ENCODE results near the gene VPS33B. TPM values are rescaled to one million over a fixed set of nuclear protein-coding genes. Genes with fewer than 3 reads are reported as not detected.
"Not testable (repeated sequence)": the region's sequence is repeated elsewhere in the genome, so short reads cannot be mapped to it uniquely, and the experiment has no call there.

Gene VPS33B
- total RNA-seq, 1 experiment from 2014 or later, result 12.6 TPM

DNA sequence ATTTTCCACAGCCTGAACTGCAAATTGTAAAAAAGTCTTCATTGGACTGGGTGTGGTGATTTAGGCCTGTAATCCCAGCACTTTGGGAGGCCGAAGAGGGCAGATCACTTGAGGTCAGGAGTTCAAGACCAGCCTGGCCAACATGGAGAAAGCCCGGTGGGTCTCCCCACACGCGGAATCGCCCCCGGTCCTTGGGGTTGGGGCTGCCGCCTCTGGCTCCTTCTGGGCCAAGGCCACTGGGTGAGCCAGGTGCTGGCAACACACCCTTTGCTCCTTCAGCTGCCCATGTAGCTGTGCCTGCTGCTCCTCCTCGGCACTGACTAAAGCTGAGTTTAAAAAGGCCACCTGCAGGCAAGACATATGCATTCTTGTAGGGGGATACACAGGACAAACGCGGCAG is 9.4 kb upstream of the VPS33B start:
- no peak for DNase-seq (ENCODE audit: low spot score)

DNA sequence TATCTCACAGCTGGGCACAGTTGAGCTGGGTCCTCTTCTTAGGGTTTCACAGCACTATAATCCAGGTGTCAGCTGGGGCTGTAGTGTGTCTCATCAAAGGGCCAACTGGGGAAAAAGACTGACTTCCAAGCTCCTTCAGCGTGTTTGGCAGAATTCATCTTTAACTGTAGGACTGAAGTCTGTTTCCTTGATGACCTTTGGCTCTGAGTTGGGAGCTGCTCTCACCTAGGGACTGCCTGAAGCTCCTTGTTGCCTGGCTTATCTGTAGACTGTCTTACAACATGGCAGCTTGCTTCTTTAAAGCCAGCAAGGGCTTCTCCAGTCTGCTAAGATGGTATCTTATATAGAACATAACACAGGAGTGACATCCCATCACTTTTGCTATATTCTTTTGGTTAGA is 5.3 kb upstream of the VPS33B start:
- no peak for DNase-seq (ENCODE audit: low spot score)

DNA sequence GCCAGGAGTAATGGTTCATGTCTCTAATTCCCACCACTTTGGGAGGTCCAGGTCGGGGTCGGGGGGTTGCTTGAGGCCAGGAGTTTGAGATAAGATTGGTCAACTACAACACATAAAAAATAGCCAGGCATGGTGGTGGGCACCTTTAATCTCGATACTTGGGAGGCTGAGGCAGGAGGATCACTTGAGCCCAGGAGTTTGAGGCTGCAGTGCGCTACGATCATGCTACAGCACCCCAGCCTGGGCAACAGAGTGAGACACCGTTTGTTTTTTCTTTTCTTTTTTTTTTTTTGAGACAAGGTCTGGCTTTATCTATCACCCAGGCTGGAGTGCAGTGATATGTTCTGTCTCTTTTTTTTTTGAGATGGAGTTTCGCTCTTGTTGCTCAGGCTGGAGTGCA is 1.3 kb upstream of the VPS33B start:
- no peak for DNase-seq (ENCODE audit: low spot score)

- DNase-seq (ENCODE audit: low spot score), result no peak
Measured at GRCh38 chr15:91022832-91023129, 387 bp upstream of the VPS33B start.

DNA sequence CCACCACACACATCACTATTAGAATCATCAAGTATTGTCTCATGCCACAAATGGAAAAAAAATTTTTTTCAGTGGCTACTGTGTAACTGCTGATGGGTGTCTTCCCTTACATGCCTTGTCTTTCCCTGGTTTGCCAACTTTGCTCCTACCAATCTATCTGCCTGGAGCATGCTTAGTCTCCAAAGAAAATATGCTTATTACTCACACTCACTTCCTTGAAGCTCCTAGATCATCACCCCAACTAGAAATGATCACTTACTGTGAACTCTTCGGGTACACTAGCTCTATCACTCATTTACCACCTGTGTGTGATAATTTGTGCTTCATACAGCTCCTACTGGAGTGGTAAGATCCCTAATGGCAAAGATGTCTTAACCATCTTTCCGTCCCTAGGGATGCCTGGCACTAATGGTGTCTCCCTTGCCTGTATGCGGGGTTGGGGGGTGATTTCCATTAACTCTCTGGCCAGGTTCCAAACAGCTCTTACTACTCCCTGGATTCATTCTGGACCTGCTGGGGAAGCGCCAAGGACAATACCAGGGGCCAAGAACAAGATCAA is 799 bp downstream of the VPS33B start:
- no peak for DNase-seq (ENCODE audit: low spot score)

- no peak for DNase-seq (ENCODE audit: low spot score)
Measured at GRCh38 chr15:91018158-91018557, 4.2 kb downstream of the VPS33B start.

DNA sequence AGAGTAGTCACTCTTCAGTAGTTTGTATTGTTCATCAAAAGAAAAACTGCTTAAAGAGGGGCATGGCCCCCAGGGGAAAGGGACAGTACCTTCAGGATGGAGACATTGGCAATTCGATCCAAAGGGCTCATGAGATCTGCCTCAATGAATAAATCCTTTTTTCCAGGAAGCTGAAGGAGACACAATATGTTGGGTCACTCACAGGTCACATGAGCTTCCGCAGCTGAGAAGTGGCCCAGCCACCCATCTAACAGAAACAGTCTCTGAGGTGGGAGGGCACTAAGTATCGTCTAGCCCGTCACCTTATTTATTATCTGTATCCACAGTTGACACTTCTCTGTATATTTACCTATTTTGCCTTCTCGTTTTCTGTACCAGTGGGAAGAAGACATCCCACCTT is 4.7 kb downstream of the VPS33B start:
- DNase-seq (ENCODE audit: low spot score), result no peak

DNA sequence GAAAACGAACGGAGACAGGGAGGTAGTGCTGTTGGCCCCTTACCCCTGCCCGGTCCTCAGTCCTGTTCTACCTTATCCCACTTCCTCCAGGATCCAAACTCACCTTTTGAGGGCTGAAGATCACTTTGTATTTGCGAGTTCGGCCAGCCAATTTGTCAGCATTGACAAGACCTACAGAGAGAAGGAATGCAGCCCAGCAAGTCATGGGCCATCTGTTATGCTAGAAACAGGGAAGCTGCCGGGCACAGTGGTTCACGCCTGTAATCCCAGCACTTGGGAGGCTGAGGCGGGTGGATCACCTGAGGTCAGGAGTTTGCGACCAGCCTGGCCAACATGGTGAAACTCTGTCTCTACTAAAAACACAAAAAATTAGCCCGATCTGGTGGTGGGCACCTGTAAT is 8.7 kb downstream of the VPS33B start:
- DNase-seq (ENCODE audit: low spot score), result not testable (repeated sequence)

DNA sequence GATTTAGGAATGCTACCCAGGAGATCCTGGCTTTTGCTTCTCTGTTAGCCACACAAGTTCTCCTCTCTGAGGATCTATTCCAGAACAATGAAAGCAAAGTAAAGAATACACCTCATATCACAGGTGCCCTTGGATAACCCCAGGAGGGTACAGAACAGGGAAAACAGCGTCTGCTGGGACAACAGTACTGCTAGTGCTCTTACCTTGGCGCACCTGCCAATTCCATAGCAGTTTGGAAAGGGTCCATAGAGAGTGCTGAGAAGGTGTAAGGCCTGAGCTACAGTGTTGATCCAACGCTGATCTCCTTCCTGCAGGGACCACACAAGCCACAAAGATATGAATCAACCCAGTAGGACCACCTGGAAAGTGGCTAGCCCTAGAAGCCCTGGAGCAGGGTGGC is 15.1 kb downstream of the VPS33B start:
- DNase-seq (ENCODE audit: low spot score), result no peak

DNA sequence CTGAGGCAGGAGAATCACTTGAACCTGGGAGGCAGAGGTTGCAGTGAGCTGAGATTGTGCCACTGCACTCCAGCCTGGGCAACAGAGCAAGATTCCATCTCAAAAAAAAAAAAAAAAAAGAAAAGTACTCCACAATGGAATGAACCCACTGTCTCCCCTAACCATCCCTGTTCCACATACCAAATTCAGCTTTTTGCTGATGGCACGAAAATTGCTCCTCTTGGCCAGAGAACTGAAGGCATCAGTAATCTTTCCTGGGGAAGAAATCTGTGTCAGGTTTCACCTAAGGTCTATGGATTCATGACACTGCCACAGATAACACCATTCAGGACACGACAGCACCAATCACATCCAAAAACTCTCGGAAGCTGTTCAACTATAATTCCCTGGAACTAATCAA is 21.2 kb downstream of the VPS33B start:
- DNase-seq (ENCODE audit: low spot score), result no peak

DNA sequence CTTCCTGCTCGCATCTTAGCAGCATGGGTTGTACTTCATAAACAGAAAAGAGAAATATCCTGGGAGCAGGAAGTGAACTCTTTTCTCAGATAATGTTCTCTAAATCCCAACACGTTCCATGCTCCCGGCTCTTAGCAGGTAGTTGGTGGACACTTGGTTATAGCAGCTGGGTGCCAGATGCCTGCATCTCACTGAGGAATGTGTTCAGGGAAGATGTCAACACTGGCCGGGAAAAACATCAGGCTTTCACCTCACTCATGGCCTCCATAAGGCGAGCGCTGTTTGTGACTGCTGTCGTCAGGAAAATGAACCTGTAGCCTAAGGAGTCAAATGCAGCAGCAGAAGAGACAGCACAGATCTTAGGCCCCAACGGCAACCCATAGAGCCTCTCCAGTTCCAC is 23.7 kb downstream of the VPS33B start:
- DNase-seq (ENCODE audit: low spot score), result no peak

DNA sequence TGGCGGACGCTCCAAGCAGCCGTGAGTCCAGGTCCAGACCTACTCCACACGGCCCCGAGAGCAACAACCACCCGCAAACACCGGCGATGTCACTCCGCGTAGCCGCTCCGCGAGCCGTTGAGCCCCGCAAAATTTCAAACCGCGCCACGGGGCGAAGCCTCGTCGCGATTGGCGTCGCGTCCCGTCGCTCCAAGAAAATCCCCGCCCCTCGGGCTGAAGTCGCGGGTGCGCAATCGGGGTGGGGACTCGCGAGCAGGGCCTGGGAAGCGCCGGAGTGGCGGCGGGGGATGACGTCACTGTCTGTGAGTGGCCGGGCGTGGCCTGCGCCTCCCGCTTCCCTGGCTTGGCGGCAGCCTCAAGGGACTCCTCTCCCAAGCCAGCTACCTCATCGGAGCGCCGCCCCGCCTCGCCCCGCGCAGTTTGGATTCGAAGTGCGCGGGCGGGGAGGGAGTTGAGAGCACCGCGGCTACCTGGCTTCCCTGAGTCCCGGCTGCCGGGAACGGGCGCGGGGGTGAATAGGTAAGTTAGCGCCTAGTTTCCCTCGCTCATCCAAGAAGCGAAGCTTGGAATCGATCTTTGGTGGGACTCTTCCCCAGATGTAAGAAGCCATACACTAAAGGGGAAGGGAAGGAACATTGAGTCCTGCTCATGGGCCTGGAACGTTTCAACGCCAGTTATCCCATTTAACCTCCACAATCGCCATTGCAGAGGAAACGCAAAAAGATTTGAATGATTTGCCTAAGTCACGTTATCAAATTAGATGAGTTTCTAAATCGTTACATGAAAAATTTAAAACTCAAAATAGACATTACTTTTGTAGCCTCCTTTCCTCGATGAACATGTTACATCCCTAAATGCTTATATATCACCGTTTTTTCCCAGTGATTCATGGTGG is 27.7 kb downstream of the VPS33B start, which contains the start of gene PRC1:
Gene PRC1 (minus strand): TSS at position 119 of the 895 bp plus-strand sequence. CDS start 118 bp downstream, at position 1.
- DNase-seq (ENCODE audit: low spot score), result peak; percentile 96

DNA sequence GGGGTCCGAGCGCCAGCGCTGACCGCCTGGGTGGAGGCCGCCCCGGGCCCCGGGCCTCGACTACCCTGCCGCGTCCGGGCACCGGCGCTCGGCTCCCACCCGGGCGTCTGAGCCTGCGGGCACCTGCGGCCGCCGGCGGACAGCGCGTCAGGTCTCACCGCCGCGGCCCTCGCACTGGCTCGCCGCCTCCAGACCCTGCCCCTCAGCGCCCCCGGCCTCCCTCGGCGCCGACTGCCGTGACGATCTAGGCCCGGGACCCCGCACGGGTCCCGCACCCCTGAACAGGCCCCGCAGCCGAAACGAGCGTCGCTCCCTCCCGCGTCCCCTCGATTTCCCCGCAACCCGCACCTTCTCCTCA is 28.4 kb downstream of the VPS33B start:
- DNase-seq (ENCODE audit: low spot score), result no peak

DNA sequence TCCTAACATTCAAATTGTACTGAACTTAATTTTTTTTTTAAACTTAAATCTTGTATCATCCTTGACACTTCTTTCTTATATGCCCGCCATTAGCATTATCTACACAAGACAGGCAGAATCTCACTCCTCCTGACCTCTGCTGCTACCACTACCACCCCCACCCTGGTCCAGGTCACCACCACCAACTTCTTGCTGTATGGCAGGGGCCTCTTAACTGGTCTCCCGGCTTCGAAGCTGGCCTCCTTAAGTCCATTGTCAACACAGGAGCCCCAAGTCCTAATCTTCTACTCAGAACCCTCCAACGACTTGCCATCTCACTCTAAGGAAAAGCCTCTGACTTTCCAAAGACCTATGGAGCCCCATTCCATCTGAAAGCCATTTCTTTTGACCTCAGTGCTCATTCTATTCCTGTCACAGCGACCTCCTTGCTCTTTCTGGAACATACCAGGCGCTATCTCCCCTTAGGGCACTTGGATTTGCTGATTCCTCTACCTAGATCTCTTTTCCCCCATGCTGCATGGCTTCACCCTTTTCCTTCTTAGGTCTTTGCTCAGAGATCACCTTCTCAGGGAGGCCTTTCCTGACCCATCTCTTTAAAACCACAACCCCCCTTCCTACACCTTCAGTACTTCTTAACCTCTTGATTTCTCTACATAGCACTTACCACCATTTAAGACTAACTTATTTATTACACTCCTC is 30.7 kb downstream of the VPS33B start:
- DNase-seq (ENCODE audit: low spot score), result no peak

- DNase-seq (ENCODE audit: low spot score), result no peak
Measured at GRCh38 chr15:90990446-90990845, 31.9 kb downstream of the VPS33B start.

DNA sequence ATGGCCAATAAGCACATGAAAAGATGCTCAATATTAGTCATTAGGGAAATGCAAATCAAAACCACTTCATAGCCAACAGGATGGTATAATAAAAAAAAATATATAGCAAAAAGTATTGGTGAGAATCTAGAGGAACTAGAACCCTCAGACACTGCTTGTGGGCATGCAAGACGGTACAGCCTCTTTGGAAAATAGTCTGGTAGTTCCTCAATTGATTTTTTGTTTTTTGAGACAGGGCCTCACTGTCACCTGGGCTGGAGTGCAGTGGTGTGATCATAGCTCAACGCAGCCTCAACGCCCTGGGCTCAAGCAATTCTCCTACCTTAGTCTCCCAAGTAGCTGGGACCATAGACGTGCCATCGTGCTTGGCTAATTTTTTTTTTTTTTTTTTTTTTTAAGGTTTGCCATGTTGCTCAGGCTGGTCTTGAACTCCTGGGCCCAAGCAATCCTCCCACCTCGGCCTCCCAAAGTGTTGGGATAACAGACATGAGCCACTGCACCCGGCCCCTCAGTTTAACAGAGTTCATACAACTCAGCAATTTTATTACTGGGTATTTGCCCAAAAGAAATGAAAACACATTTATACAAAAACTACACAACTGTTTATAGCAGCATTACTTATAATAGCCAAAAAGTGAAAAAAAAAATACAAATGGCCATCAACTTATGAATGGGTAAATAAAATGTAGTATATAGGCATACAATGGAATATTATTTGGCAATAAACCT is 33.2 kb downstream of the VPS33B start:
- no peak for DNase-seq (ENCODE audit: low spot score)

DNA sequence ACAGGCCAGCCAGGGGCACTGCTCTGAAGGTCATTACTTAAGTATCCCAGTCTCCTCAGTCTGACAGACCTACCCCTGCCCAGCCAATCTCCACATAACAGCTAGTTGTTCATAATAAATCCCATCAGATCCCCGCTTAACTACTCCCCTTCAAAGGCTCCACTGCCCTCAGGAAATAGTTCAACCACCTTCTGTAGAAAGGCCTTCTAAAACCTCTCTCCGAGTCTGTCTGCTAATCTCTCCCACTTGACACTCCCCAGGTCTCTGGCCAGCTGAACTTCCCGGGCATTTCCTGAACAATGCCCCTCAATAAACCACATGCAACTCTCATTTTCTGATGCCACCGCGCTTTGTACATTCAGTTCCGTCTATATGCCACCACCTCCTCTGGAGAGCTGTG is 34.1 kb downstream of the VPS33B start:
- DNase-seq (ENCODE audit: low spot score), result no peak

DNA sequence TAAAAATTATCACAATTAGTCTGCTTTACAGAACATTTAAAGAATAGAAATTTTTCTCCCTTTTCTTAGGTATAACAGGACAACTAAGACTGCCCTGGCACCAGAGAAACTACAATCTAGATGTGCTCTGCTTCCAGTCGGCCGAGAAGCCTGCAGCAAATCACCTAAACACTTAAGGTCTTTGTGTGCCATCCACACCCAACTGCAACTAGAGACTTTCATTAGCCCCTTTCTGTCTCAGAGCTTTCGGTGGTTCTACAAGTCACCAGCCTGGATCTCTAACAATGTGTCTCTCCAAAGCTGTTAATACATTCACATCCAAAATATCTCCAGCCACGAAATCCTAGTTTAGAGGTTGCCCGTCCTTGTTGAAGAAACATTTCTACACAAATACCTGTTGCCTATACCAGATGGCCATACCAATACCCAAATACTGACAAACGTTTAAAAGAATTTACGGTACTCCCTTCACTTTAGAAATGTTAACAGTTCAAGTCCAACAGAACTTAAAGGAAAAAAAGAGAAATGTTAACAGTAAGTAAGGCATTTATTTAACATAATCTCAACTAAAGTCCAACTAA is 34.7 kb downstream of the VPS33B start:
- DNase-seq (ENCODE audit: low spot score), result no peak

GRCh38 chr15:90986790-90987507 is 35.4 kb downstream of the VPS33B start:
- no peak for DNase-seq (ENCODE audit: low spot score)

DNA sequence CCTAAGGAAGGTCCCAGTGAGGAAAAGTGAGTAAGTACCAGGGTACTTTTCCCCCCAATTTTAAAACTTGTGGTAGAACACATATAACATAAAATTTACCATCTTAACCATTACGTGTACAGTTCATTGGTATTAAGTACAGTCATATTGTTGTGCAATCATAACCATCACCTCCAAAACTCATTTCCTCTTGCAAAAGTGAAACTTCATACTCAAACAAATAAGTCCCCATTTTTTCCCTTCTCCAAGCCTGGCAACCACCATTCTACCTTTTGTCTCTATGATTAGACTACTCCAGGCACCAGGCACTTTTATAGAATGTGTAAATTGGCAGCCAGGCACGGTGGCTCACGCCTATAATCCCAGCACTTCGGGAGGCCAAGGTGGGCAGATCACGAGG is 40.3 kb downstream of the VPS33B start:
- DNase-seq (ENCODE audit: low spot score), result no peak

DNA sequence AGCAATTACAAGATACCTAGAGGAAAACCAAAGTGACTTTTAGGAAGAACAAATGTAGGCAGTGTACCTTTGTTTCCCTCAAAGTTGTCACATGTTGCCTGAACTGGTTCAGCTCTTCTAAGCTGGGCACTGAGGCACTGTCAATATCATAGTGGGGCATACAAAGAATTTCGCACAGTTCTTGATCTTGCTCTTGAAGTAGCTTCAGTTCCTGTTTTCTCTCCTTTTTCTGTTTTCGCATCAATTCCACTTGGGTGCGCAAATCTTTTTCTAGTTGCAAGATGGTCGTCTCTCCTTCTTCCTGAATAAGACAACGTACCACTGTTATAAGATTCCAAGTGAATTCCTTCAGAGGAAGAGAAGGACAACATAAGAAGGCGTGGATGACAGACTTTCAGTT is 40.7 kb downstream of the VPS33B start:
- DNase-seq (ENCODE audit: low spot score), result no peak

All from H4 (cell line).